ENCODE measurements around the gene RGPD3. TPM values are rescaled to one million over a fixed set of nuclear protein-coding genes. Genes with fewer than 3 reads are reported as not detected.
"Not testable (repeated sequence)": the region's sequence is repeated elsewhere in the genome, so short reads cannot be mapped to it uniquely, and the experiment has no call there.

Gene RGPD3
- total RNA-seq, 1 donor from 2014 or later: not detected

- H3K36me3 Mint-ChIP-seq (ENCODE audit: unreplicated experiment); H3K4me1 Mint-ChIP-seq (ENCODE audit: unreplicated experiment); H3K27me3 Mint-ChIP-seq (ENCODE audit: unreplicated experiment); H3K4me3 Mint-ChIP-seq (ENCODE audit: unreplicated experiment); DNase-seq (ENCODE audit: extremely low spot score, unreplicated experiment); H3K27ac Mint-ChIP-seq (ENCODE audit: unreplicated experiment); H3K9me3 Mint-ChIP-seq (ENCODE audit: unreplicated experiment): not testable (repeated sequence)
Observed at GRCh38 chr2:106369182-106369581, 99.0 kb downstream of the RGPD3 start.

- no peak for TF ChIP-seq CTCF (IDR thresholded peaks at IDR 0.05)
- Mint-ChIP-seq H3K27ac (ENCODE audit: unreplicated experiment) (no peak overlapping the region), H3K9me3 (ENCODE audit: unreplicated experiment) (no peaks in the 10 kb centered on the region), H3K4me1 (ENCODE audit: unreplicated experiment) (no peaks in the 10 kb centered on the region), H3K4me3 (ENCODE audit: unreplicated experiment) (no peak overlapping the region), H3K36me3 (ENCODE audit: unreplicated experiment) (no peaks in the 10 kb centered on the region), H3K27me3 (ENCODE audit: unreplicated experiment) (peaks cover 24% of the 10 kb centered on the region)
- DNase-seq (ENCODE audit: extremely low spot score, unreplicated experiment): no peak
Observed at GRCh38 chr2:106366204-106366885, 101.9 kb downstream of the RGPD3 start.

GRCh38 chr2:106363791-106364190 lies 104.4 kb downstream of the RGPD3 start:
- no peak overlapping the region for H3K27ac Mint-ChIP-seq (ENCODE audit: unreplicated experiment)
- H3K4me3 Mint-ChIP-seq (ENCODE audit: unreplicated experiment): no peak overlapping the region
- no peaks in the 10 kb centered on the region for H3K4me1 Mint-ChIP-seq (ENCODE audit: unreplicated experiment)
- H3K36me3 Mint-ChIP-seq (ENCODE audit: unreplicated experiment): no peaks in the 10 kb centered on the region
- H3K9me3 Mint-ChIP-seq (ENCODE audit: unreplicated experiment): no peaks in the 10 kb centered on the region
- H3K27me3 Mint-ChIP-seq (ENCODE audit: unreplicated experiment): peaks cover 38% of the 10 kb centered on the region
- TF ChIP-seq CTCF (IDR thresholded peaks at IDR 0.05): no peak
- DNase-seq (ENCODE audit: extremely low spot score, unreplicated experiment): no peak

GRCh38 chr2:106362789-106363188 lies 105.4 kb downstream of the RGPD3 start:
- DNase-seq (ENCODE audit: extremely low spot score, unreplicated experiment): no peak
- H3K27ac Mint-ChIP-seq (ENCODE audit: unreplicated experiment): no peak overlapping the region
- no peaks in the 10 kb centered on the region for H3K36me3 Mint-ChIP-seq (ENCODE audit: unreplicated experiment)
- no peaks in the 10 kb centered on the region for H3K9me3 Mint-ChIP-seq (ENCODE audit: unreplicated experiment)
- peaks cover 38% of the 10 kb centered on the region for H3K27me3 Mint-ChIP-seq (ENCODE audit: unreplicated experiment)
- H3K4me3 Mint-ChIP-seq (ENCODE audit: unreplicated experiment): no peak overlapping the region
- TF ChIP-seq CTCF (IDR thresholded peaks at IDR 0.05): no peak
- H3K4me1 Mint-ChIP-seq (ENCODE audit: unreplicated experiment): no peaks in the 10 kb centered on the region

- DNase-seq (ENCODE audit: extremely low spot score, unreplicated experiment): no peak
- H3K36me3 Mint-ChIP-seq (ENCODE audit: unreplicated experiment): no peaks in the 10 kb centered on the region
- no peaks in the 10 kb centered on the region for H3K9me3 Mint-ChIP-seq (ENCODE audit: unreplicated experiment)
- H3K4me3 Mint-ChIP-seq (ENCODE audit: unreplicated experiment): no peak overlapping the region
- H3K4me1 Mint-ChIP-seq (ENCODE audit: unreplicated experiment): no peaks in the 10 kb centered on the region
- no peak for TF ChIP-seq CTCF (IDR thresholded peaks at IDR 0.05)
- H3K27ac Mint-ChIP-seq (ENCODE audit: unreplicated experiment): no peak overlapping the region
- H3K27me3 Mint-ChIP-seq (ENCODE audit: unreplicated experiment): peaks cover 42% of the 10 kb centered on the region
Observed at GRCh38 chr2:106359512-106359911, 108.7 kb downstream of the RGPD3 start.
